ENCODE data around the gene CAPRIN2.

- TF ChIP-seq CTCF (IDR thresholded peaks at IDR 0.05) (no peak), POLR2AphosphoS5 (IDR thresholded peaks at IDR 0.05) (no peak)
Observed at GRCh38 chr12:30752255-30752654, 2.5 kb downstream of the CAPRIN2 start.
